ENCODE results near the gene ADGRB3. TPM values are rescaled to one million over a fixed set of nuclear protein-coding genes. Genes with fewer than 3 reads are reported as not detected.

Gene ADGRB3
- polyA plus RNA-seq, 2 of the 4 experiments (the other 2 are of a cell fraction) = not detected

DNA sequence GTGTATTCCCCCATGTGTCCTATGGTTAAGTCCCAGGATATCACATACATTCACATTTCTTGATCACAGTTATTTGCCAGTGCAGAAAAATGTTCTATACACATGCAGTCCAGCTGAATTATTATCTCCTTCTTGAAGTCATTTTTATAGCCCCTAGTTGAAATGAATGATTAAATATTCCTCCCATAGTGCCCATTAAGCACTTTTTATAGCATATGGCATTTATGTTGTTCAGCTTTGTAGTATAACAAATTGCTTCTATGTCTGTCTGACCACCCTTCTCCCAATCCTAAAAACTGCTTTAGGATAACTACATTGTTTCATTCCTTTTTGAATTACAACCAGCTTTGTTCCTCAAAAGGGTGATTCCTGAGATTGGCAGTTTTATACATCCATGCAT, 123.5 kb downstream of the ADGRB3 start:
- no peak for ATAC-seq
- no peak for FAIRE-seq
- Histone ChIP-seq H3K9me3 (no peaks in the 10 kb centered on the region), H3K4me1 (no peaks in the 10 kb centered on the region), H3K4me3 (no peak overlapping the region), H3K4me2 (no peak overlapping the region), H3K27ac (no peak overlapping the region)
- TF ChIP-seq NPAS2 (CRISPR knock-in tag; IDR thresholded peaks at IDR 0.05; ENCODE audit: borderline replicate concordance) = no peak
- DNase-seq (ENCODE audit: low read depth in 1 of 2, low spot score in 1 of 2) = no peak
- POLR2A ChIA-PET = no interaction called here
- CTCF ChIA-PET = no interaction called here

- ChIA-PET CTCF (interaction anchor here (0.5 kb wide), 1 partner anchor 70 kb away, joined by 3 read pairs; no protein-coding TSS in a partner anchor), POLR2A (no interaction called here)
- no peak for FAIRE-seq
- TF ChIP-seq ZC3H11A (IDR thresholded peaks at IDR 0.05) (no peak), NR3C1 (IDR thresholded peaks at IDR 0.05) (no peak), ELK1 (IDR thresholded peaks at IDR 0.05; ENCODE audit: low read depth, low read length) (no peak), BHLHE40 (IDR thresholded peaks at IDR 0.05; ENCODE audit: low read depth, low read length) (no peak), EP300 (IDR thresholded peaks at IDR 0.05) (no peak), ESRRA (IDR thresholded peaks at IDR 0.05; ENCODE audit: borderline replicate concordance, low read length) (no peak), RAD21 (conservative IDR thresholded peaks at IDR 0.05 in 1 of 2, IDR thresholded peaks at IDR 0.05 in 1 of 2) (no peak), GATA3 (IDR thresholded peaks at IDR 0.05; ENCODE audit: borderline replicate concordance) (no peak), KDM5A (IDR thresholded peaks at IDR 0.05) (no peak), PHF8 (IDR thresholded peaks at IDR 0.05; ENCODE audit: borderline replicate concordance, low read depth) (no peak), HOXA7 (CRISPR knock-in tag; IDR thresholded peaks at IDR 0.05) (no peak)
- TF ChIP-seq, protein P1, sequence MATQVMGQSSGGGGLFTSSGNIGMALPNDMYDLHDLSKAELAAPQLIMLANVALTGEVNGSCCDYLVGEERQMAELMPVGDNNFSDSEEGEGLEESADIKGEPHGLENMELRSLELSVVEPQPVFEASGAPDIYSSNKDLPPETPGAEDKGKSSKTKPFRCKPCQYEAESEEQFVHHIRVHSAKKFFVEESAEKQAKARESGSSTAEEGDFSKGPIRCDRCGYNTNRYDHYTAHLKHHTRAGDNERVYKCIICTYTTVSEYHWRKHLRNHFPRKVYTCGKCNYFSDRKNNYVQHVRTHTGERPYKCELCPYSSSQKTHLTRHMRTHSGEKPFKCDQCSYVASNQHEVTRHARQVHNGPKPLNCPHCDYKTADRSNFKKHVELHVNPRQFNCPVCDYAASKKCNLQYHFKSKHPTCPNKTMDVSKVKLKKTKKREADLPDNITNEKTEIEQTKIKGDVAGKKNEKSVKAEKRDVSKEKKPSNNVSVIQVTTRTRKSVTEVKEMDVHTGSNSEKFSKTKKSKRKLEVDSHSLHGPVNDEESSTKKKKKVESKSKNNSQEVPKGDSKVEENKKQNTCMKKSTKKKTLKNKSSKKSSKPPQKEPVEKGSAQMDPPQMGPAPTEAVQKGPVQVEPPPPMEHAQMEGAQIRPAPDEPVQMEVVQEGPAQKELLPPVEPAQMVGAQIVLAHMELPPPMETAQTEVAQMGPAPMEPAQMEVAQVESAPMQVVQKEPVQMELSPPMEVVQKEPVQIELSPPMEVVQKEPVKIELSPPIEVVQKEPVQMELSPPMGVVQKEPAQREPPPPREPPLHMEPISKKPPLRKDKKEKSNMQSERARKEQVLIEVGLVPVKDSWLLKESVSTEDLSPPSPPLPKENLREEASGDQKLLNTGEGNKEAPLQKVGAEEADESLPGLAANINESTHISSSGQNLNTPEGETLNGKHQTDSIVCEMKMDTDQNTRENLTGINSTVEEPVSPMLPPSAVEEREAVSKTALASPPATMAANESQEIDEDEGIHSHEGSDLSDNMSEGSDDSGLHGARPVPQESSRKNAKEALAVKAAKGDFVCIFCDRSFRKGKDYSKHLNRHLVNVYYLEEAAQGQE (IDR thresholded peaks at IDR 0.05) = no peak
- H3K9me3 ChIP-seq = no peaks in the 10 kb centered on the region
- H3K4me1 ChIP-seq = no peaks in the 10 kb centered on the region
- no peak overlapping the region for H3K27ac ChIP-seq
- H3K4me2 ChIP-seq = no peak overlapping the region
- ATAC-seq = no peak
- DNase-seq (ENCODE audit: low read depth in 1 of 2, low spot score in 1 of 2) = no peak
- WGBS (ENCODE audit: missing lambda C conversion rate) = 6% methylated on average over 2 of the region's 2 CpGs
- no peak overlapping the region for H3K4me3 ChIP-seq
These were observed 125.4 kb downstream of the ADGRB3 start for GRCh38 chr6:68760485-68760884.

DNA sequence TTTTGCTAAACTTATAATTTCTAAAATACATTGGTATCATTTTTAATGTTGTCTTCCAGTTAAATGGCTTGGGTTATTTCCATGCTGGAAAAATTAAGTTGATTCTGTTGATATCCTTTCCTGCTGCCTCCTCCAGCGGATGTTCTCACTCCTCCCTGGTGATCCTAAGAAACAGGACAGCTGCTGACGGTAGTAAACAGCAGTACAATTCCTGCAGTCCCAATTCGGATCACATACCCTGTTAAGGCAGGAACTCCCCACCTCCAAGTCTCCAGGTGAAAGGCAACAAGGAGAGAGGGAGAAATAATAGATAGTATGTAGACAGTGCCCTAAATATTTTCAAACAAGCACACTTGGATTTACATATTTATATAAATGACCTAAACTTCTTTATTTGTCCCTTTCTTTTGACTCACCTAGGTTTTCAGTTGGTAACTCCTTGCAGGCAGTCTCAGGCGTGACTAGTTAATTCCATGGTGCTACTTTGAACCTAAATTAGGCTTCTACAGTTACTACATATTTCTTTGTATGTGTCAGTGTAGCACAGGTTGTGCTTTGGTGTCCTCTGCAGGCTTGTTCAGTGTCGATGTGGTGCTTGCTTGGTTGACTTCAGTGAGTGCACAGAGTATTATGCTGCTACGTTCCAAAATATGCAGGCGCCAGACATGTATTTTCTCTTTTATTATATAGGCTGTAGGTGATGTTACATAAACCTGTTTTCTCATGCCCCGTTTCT, 126.0 kb downstream of the ADGRB3 start:
- H3K4me3 ChIP-seq = no peak overlapping the region
- no peak overlapping the region for H3K27ac ChIP-seq
- TF ChIP-seq PBX3 (IDR thresholded peaks at IDR 0.05) = no peak
- TF ChIP-seq ZFP36 (IDR thresholded peaks at IDR 0.05; ENCODE audit: borderline replicate concordance, partially characterized antibody) = no peak
- no peak for TF ChIP-seq CHD2 (IDR thresholded peaks at IDR 0.05; ENCODE audit: low read length, partially characterized antibody)
- TF ChIP-seq MAFK (IDR thresholded peaks at IDR 0.05; ENCODE audit: partially characterized antibody) = no peak
- no peak for TF ChIP-seq MYC (IDR thresholded peaks at IDR 0.05; ENCODE audit: borderline replicate concordance, low read length)
- TF ChIP-seq, protein P2, sequence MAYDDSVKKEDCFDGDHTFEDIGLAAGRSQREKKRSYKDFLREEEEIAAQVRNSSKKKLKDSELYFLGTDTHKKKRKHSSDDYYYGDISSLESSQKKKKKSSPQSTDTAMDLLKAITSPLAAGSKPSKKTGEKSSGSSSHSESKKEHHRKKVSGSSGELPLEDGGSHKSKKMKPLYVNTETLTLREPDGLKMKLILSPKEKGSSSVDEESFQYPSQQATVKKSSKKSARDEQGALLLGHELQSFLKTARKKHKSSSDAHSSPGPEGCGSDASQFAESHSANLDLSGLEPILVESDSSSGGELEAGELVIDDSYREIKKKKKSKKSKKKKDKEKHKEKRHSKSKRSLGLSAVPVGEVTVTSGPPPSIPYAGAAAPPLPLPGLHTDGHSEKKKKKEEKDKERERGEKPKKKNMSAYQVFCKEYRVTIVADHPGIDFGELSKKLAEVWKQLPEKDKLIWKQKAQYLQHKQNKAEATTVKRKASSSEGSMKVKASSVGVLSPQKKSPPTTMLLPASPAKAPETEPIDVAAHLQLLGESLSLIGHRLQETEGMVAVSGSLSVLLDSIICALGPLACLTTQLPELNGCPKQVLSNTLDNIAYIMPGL (CRISPR knock-in tag; IDR thresholded peaks at IDR 0.05; ENCODE audit: borderline replicate concordance) = no peak
- TF ChIP-seq JUNB (IDR thresholded peaks at IDR 0.05) = no peak
- no peak for TF ChIP-seq CBX2 (IDR thresholded peaks at IDR 0.05; ENCODE audit: borderline replicate concordance, low read depth)
- TF ChIP-seq ZSCAN20 (CRISPR knock-in tag; IDR thresholded peaks at IDR 0.05) = no peak
- no peak for TF ChIP-seq POLR2A (IDR thresholded peaks at IDR 0.05; ENCODE audit: low read length)
- no peak for TF ChIP-seq ZC3H11A (IDR thresholded peaks at IDR 0.05)
- TF ChIP-seq ESRRA (IDR thresholded peaks at IDR 0.05; ENCODE audit: borderline replicate concordance, low read length) = no peak
- TF ChIP-seq HOXA7 (CRISPR knock-in tag; IDR thresholded peaks at IDR 0.05) = no peak
- TF ChIP-seq MAZ (IDR thresholded peaks at IDR 0.05; ENCODE audit: borderline replicate concordance, low read depth, low read length) = no peak
- TF ChIP-seq RARB (CRISPR knock-in tag; IDR thresholded peaks at IDR 0.05) = no peak
- TF ChIP-seq SMC3 (IDR thresholded peaks at IDR 0.05) = no peak
- DNase-seq (ENCODE audit: low read depth in 1 of 2, low spot score in 1 of 2) (no peak), ATAC-seq (no peak), FAIRE-seq (no peak)
- ChIA-PET CTCF (interaction anchor here (0.5 kb wide), 1 partner anchor 70 kb away, joined by 3 read pairs; no protein-coding TSS in a partner anchor), POLR2A (no interaction called here)
- 18% methylated on average over 8 of the region's 8 CpGs for WGBS (ENCODE audit: missing lambda C conversion rate)
- H3K4me1 ChIP-seq = no peaks in the 10 kb centered on the region
- H3K4me2 ChIP-seq = no peak overlapping the region
- H3K9me3 ChIP-seq = no peaks in the 10 kb centered on the region

All from A549 (cell line).